HG02870 (cell line): ENCODE results near the gene PDE4D.

Experiments used
- ATAC-seq: cut with Tn5 transposase; IDR thresholded peaks from one replicate; pipeline ENCODE4 v1.9.1; 2021; ENCODE audit warnings: mild to moderate bottlenecking, moderate library complexity; ENCODE audit not compliant: unreplicated experiment

Gene PDE4D

GRCh38 chr5:58932057-58932612 lies 961.4 kb downstream of the PDE4D start:
- no peak for ATAC-seq

GRCh38 chr5:58930520-58930919 lies 963.0 kb downstream of the PDE4D start:
- ATAC-seq: no peak

GRCh38 chr5:58929726-58930125 lies 963.8 kb downstream of the PDE4D start:
- no peak for ATAC-seq

GRCh38 chr5:58927938-58928337 lies 965.6 kb downstream of the PDE4D start:
- no peak for ATAC-seq

GRCh38 chr5:58927181-58927580 lies 966.3 kb downstream of the PDE4D start:
- ATAC-seq: no peak

- ATAC-seq: no peak
Observed at GRCh38 chr5:58926541-58926935, 967.0 kb downstream of the PDE4D start.

GRCh38 chr5:58925627-58926540 lies 967.6 kb downstream of the PDE4D start:
- ATAC-seq: no peak

- ATAC-seq: no peak
Observed at GRCh38 chr5:58924306-58924705, 969.2 kb downstream of the PDE4D start.

GRCh38 chr5:58923355-58923754 lies 970.2 kb downstream of the PDE4D start:
- no peak for ATAC-seq

GRCh38 chr5:58922461-58923171 lies 970.9 kb downstream of the PDE4D start:
- ATAC-seq: no peak

- no peak for ATAC-seq
Observed at GRCh38 chr5:58921159-58921558, 972.4 kb downstream of the PDE4D start.

GRCh38 chr5:58919833-58920232 lies 973.7 kb downstream of the PDE4D start:
- ATAC-seq: no peak
